Measurements from ENCODE around the gene COL18A1. TPM values are rescaled to one million over a fixed set of nuclear protein-coding genes. Genes with fewer than 3 reads are reported as not detected.

The COL18A1 gene
- total and polyA plus RNA-seq, 2 of the 8 experiments (the other 6 are each of a cell fraction or from before 2014, with no cell fraction given), result 145 to 201 TPM

DNA sequence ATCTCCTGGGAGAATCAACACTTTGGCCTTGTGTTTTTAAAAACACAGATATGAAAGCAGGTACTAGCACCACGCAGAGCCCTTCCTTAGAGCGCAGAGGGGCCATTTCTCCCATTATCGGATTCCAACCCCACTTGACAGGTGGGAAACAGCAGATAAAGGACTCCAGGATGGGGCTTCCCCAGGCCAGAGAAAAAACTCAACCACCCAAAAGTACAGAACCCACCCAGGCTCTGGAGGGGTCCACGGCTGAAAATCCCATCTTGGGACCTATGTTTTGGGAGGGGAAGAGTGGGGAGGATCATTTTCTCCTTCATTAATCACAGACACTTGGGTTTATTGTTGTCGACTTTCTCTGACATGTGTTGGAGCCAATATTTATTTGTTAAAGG is 27.1 kb upstream of the COL18A1 start:
- no peaks in the 10 kb centered on the region for H3K23me2 ChIP-seq (ENCODE audit: low read depth, low read length)
- H3K56ac ChIP-seq (replicated peaks; ENCODE audit: insufficient read length, low read depth, low read length), result peak overlapping the region; percentile 32
- no peak for TF ChIP-seq SIX5 (IDR thresholded peaks at IDR 0.05; ENCODE audit: low read depth, low read length)
- 0 out of 4 replicates have a peak, but pooled peaks of 1 of the 2 experiments have one; percentile 15 for TF ChIP-seq HDAC2 (IDR thresholded peaks at IDR 0.05; ENCODE audit: borderline replicate concordance in 1 of 2, low read depth in 2 of 2, low read length in 2 of 2)
- H3K4ac ChIP-seq (replicated peaks; ENCODE audit: insufficient read length, low read depth, low read length), result no peak overlapping the region
- DNase-seq (ENCODE audit: low read depth in 1 of 2, low spot score in 2 of 2) (peak in 1 of 2 experiments; percentile 42), FAIRE-seq (no peak)
- no peak overlapping the region for H3K27ac ChIP-seq (ENCODE audit: low read depth, low read length)
- peak overlapping the region; percentile 1 to 37; a peak in 1 of 4 replicates for H3K4me2 ChIP-seq (ENCODE audit: insufficient read depth in 1 of 2, low read depth in 2 of 2, low read length in 2 of 2)
- H3K9ac ChIP-seq (replicated peaks in 1 of 4; ENCODE audit: extremely low read depth in 1 of 4, low read depth in 3 of 4, low read length in 3 of 4), result no peak overlapping the region
- no peak overlapping the region for H4K5ac ChIP-seq (ENCODE audit: insufficient read length, low read depth, low read length)
- H4K8ac ChIP-seq (ENCODE audit: extremely low read depth, insufficient read depth, low read length), result no peak overlapping the region
- H2AFZ ChIP-seq (ENCODE audit: low read length), result no peak overlapping the region
- H2BK120ac ChIP-seq (replicated peaks; ENCODE audit: low read depth, low read length), result peak overlapping the region; percentile 28
- no peaks in the 10 kb centered on the region; a peak in 1 of 7 replicates for H3K27me3 ChIP-seq (replicated peaks in 1 of 4; ENCODE audit: control insufficient read depth in 3 of 4, extremely low read depth in 1 of 4, insufficient read depth in 3 of 4, low read length in 3 of 4)
- H3K79me2 ChIP-seq (ENCODE audit: control insufficient read depth in 1 of 2, insufficient read depth in 2 of 2, low read length in 2 of 2), result no peaks in the 10 kb centered on the region
- H2BK15ac ChIP-seq (ENCODE audit: low read length), result no peak overlapping the region; the same call in 1 of the 2 replicates
- peak overlapping the region in 1 of 4 experiments; percentile 7; a peak in 1 of 8 replicates for H3K4me3 ChIP-seq (ENCODE audit: extremely low read depth in 1 of 4, insufficient read depth in 2 of 4, low read depth in 3 of 4, low read length in 4 of 4)
- WGBS, 2 experiments (ENCODE audit: extremely low coverage in 1 of 2, insufficient coverage in 1 of 2, insufficient read length in 1 of 2, insufficient replicate concordance in 2 of 2, low coverage in 1 of 2, low lambda C conversion rate in 2 of 2, missing lambda C conversion rate in 1 of 2), result 78% methylated on average over 5 of the region's 5 CpGs; no CpG with 5 or more reads in 1 of the 2 experiments
- ChIA-PET CTCF (ENCODE audit: partially characterized antibody) (interaction anchor here (1.0 kb wide), 1 partner anchor 29 kb away, joined by 5 read pairs; no protein-coding TSS in a partner anchor), POLR2A (ENCODE audit: partially characterized antibody) (no interaction called here)
- no peak overlapping the region for H2BK5ac ChIP-seq (ENCODE audit: low read depth, low read length)
- H3K23ac ChIP-seq (ENCODE audit: insufficient read length), result no peak overlapping the region
- no peak overlapping the region for H4K91ac ChIP-seq (replicated peaks; ENCODE audit: insufficient read length, low read length)
- no peak overlapping the region for H3K14ac ChIP-seq (ENCODE audit: insufficient read length)
- no peaks in the 10 kb centered on the region for H4K20me1 ChIP-seq (replicated peaks in 1 of 2; ENCODE audit: control insufficient read depth in 1 of 2, insufficient read depth in 2 of 2, low read length in 2 of 2)
- H3K36me3 ChIP-seq (ENCODE audit: control insufficient read depth in 2 of 4, insufficient read depth in 4 of 4, low read length in 3 of 4), result no peaks in the 10 kb centered on the region
- H2BK20ac ChIP-seq (ENCODE audit: low read length), result peak overlapping the region; percentile 61; the same call in 1 of the 2 replicates
- no peaks in the 10 kb centered on the region for H3K79me1 ChIP-seq (ENCODE audit: low read depth, low read length)
- peak overlapping the region; percentile 78 for H3K18ac ChIP-seq (ENCODE audit: extremely low read depth, low read length)
- H3K9me3 ChIP-seq (ENCODE audit: insufficient read depth in 2 of 2, low read depth in 1 of 2, low read length in 1 of 2), result peaks cover 16 to 18% of the 10 kb centered on the region in 2 experiments
- H2BK12ac ChIP-seq (ENCODE audit: low read depth, low read length), result 0 out of 2 replicates have a peak overlapping the region, but pooled peaks have one; percentile 12
- H2AK5ac ChIP-seq (ENCODE audit: low read depth, low read length), result no peak overlapping the region
- H3K4me1 ChIP-seq (replicated peaks in 1 of 4; ENCODE audit: control insufficient read depth in 3 of 4, insufficient read depth in 4 of 4, low read length in 3 of 4), result peaks cover 3 to 10% (median 7%) of the 10 kb centered on the region in 4 experiments

All from H1 (cell line).